HG02885 (cell line): ENCODE results near the gene F10.

Source experiments
- ATAC-seq: cut with Tn5 transposase; IDR thresholded peaks from one replicate; pipeline ENCODE4 v1.9.1; 2021; ENCODE audit warnings: mild to moderate bottlenecking; ENCODE audit not compliant: unreplicated experiment, poor library complexity

The F10 gene

DNA sequence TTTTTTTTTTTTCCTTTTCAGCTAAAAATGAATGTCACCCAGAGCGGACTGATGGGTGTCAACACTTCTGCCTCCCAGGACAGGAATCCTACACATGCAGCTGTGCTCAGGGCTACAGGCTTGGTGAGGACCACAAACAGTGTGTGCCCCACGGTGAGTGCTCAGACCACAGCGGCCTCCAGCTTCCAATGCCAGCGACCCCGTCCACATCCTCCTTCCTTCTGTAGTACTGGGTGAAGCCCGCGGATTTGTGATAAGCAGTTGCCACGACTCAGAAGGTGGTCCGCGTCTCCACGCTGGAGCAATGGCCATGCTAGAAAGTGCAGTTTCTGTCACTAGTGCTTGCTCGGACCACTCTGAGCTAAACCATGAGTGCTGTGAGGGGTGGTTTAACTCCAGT, 41.9 kb downstream of the F10 start:
- ATAC-seq, result no peak

DNA sequence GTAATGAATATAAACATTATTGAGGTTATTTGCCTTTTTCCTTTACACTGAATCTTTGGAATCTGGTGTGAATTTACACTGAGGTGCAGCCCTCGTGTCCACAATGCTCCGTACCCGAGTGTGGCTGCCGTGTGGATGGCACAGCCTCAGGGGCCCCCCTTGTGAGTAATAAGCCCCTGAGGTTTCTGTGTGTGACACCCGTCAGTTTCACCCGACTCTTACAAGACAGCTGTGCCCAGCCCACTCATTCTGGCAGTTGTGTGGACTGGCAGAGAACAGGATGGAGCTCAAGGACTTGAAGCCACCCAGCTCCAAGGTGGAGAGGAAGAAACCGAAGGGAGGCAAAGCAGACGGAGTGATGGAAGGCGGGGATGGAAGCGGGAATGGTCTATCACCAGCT, 43.7 kb downstream of the F10 start:
- no peak for ATAC-seq

DNA sequence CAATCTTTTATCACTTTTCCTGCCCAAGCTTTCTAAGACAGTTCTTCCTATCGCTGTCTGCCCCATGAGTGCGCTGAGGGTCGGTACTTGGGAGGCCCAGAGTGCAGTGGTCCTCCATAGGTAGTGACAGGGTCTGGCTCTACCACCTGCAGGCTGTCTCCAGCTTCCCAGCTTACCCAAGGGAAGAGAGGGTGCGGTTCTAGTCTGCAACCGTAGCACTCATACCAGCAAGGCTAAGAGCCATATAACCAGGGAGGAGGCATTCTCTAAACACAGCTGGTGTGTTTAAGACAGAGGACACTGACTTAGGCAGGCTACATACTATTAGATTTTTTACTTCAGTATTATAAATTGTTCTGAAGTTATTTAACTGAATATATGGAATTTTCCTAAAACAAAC, 44.1 kb downstream of the F10 start:
- no peak for ATAC-seq

DNA sequence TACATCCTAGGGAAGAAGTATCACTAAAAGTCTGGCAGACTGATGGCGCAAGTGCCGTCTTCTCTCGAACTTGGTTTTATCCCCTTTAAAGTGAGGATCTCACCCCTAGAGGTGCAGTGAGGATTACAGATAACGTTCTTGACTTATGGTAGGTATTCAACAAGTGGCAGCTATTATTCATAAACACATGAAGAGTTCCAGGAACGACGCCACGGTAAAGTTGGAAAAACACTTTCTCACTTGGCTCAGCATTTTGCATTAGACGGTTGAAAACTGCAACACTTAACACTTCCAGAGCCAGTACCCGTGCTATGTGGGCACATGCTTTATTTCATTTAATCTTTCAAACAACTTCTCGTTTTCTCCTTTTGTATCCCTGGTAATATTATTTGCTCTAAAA, 44.6 kb downstream of the F10 start:
- ATAC-seq, result no peak

DNA sequence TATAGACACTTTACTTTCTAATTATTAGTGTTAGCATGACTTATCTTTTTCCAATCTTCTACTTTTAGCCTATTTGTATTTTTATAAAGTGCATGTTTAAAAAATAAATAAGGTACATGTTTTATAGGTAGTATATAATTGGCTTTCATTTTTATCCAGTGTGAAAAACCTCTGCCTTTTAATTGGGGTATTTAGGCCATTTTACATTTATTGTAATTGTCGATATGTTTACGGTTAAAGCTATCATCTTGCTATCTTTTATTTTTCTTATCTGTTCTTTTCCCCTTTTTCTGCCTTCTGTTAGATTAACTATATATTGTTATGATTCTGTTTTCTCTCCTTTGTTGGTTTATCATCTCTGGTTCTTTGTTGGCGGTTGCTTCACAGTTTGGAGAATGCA, 45.0 kb downstream of the F10 start:
- no peak for ATAC-seq

DNA sequence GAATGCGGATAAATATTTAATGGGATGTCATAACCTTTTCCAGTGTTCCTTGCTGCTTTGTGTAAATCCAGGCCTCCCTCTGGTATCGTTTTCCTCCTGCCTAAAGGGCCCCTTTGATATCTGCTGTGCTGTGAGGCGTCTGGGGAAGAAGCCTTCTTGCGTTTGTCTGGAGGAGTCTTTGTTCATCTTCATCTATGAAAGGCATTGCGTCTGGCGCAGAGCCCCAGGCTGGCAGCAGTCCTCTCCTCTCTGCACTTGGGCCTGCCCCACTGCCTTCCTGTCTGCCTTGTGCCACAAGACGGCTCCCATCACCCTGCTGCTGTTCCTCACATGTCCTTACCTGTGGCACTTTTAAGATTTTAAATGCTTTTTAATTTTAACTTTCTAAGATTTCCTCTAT, 45.6 kb downstream of the F10 start:
- no peak for ATAC-seq

DNA sequence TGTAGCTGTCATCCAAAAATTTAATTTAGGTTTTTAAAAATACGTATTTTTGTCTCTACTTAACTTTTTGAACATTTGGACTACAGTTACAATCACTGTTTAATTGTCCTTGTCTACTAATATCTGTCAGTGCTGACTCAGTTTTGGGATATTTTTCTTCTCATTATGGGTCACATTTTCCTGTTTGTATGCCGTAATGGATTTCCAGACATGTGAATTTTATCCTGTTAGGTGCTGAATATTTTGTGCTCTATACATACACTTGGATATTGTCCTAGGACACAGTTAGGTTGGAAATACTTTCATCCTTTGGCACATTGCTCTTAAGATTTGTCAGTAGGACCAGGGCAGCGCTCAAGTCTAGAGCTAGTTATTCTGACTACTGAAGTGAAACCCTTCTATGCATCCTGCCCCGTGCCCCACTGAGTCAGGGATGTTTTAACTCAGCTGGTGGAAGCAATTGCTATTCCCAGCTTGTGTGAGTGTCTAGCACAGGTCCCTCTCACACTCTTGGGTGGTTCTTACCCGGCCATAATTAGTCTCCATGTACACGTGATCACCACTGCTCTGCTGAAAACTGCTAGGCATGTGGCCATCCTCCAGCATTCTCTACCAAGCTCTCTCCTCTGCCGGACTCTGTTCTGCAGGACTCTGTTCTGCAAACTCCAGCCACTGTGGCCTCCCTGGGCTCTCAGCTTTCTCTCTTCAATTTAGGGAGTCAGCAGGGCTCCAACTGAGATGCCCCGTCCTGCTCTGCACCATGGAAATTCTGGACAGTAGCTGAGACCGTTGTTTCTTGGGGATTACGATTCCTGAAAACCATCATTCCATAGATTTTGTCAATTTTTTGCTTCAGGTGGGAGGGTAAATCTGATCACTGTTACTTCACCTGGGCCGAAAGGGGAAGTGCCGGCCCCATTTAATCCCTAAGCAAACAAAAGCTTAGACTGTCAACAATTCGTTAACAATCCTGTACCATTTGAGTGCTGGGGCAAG, 47.0 kb downstream of the F10 start:
- no peak for ATAC-seq

DNA sequence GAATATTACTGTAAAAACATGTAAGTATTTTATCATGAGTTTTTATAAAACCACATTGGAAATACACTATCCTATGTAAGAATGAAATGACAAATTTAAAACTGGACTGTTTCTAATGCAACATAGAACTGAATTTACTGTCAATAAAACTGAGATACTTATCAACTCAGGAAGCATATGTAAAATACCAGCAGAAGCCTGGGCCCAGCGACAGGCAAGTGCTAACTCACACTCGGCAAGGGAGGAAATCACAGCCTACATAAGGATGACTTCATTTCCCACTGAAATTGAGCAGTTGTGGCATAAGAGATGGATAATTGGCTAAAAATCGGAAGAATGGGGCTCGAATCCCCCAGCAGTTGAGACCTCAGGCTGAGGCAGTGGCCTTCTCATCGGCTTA, 47.9 kb downstream of the F10 start:
- ATAC-seq, result no peak

DNA sequence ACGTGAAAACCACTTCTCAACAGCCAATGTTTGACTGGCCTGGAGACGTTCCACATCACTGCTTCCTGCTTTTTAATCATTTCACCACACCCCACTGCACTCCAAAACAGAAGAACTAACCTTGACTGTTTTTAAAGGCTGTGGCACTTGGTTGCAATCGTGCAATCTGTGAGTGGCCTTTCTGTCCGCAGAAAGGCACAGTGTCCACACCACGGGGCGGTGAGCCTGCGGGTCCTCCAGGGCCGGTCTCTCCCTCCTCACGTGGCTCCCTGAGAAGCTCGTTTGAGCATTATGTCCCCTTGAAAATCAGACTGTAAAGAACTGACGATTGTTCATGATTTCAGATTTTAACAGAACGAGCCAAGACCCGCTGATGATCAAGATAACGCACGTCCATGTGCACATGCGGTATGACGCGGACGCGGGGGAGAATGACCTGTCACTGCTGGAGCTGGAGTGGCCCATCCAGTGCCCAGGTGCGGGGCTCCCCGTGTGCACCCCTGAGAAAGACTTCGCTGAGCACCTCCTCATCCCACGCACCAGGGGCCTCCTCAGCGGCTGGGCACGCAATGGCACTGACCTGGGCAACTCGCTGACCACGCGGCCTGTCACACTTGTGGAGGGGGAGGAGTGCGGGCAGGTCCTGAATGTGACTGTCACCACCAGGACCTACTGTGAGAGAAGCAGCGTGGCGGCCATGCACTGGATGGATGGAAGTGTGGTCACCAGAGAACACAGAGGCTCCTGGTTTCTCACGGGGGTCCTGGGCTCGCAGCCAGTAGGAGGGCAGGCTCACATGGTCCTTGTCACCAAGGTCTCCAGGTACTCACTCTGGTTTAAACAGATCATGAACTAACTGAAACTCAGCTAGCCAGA, 48.9 kb downstream of the F10 start:
- no peak for ATAC-seq

DNA sequence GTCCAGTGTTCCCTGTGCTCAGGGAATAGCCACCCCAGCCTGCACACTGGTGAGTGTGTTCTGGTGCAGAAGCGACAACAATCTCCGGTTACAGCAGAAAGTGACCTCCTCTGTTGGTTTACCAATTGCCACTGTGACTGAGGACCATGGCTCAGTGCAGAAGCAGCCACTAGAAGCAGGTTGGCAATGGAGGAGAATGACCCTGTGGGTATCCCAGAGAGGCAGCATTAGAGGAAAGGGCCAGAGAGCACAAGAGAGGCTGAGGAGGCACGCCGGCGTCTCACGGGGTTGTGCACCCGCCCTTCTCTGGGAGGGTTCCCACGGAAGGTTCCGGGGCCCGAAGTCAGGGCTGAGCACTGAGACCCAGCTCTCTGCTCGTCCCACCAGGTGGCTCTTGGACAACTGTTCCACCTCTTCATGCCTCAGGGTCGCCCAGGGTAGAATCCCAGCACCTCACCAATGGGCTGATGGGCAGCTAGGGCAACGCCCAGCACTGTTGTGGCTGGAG, 49.9 kb downstream of the F10 start:
- ATAC-seq, result no peak

DNA sequence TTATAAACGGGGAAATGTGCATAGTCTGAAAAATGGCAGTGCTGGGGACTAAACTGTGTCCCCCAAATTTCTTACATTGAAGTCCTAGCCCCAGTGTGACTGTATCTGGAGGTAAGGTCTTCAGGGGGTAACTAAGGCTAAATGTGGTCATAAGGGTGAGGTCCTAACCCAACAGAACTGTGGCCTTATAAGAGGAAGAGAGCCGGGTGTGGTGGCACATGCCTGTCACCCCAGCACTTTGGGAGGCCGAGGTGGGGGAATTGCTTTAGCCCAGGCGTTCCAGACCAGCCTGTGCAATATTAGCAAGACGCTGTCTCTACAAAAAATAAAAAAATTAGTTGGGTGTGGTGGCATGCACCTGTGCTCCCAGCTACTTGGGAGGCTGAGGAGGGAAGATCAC, 53.7 kb downstream of the F10 start:
- no peak for ATAC-seq

DNA sequence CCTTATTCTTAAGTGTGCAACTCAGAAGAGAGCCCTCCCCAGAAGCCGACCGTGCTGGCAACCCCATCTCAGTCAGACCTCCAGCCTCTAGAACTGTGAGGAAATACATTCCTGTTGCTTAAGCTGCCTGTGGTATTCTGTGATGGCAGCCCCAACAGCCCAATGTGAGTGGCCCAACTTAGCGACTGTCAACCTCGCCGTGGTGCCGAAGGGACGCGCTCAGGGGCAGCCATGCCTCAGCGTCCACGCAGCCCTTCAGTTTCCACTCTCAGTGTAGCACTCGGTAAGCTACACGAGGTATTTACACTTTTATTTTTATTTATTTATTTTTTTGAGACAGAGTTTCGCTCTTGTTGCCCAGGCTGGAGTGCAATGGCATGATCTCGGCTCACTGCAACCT, 54.2 kb downstream of the F10 start:
- ATAC-seq, result no peak

DNA sequence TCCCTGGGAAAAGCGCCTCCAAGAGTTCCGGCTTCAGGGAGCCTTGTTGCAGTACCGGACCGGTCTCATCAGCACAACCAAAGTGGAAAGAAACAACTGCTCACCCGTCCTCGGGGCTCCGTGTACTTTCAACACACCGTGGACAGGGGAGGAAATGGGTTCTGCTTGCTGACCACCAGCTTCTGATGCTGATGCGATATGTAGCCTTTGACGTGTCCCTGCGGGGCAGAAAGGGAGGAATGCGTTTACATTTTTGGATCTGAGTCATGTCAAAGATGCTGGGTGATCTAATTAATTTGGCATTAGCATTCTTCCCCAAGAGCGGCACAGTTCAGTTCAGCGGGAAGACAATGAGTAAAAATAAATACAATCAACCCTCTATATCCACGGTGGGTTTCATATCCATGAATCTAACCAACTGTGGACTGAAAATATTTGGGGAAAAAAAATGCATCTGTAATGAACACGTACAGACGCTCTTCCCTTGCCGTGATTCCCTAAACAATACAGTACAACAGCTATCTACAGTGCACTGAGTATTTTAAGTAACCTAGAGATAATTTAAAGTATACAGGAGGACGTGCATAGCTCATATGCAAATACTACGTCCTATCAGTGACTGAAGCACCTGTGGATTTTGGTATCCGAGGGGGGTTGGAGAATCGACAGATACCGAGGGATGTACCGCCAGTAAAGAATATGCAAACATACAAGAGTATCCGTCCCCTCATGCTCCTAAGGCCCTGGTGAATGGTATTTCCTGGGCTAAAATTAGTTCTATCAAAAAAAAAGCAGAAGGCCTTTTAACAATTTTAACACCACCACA, 55.7 kb downstream of the F10 start:
- no peak for ATAC-seq

DNA sequence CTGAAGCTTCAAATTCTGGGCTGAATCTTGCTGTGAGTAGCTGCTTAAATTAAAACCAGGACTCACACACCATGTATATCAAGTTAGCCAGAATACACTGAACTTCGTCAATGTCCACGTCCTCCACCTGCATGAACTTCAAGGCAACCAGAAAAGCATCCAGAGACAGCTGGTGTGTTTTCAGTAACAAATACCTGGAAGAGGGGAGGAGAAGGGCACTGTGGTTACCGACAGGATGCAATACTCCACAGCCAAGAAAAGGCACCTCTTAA, 56.2 kb downstream of the F10 start:
- ATAC-seq, result no peak

DNA sequence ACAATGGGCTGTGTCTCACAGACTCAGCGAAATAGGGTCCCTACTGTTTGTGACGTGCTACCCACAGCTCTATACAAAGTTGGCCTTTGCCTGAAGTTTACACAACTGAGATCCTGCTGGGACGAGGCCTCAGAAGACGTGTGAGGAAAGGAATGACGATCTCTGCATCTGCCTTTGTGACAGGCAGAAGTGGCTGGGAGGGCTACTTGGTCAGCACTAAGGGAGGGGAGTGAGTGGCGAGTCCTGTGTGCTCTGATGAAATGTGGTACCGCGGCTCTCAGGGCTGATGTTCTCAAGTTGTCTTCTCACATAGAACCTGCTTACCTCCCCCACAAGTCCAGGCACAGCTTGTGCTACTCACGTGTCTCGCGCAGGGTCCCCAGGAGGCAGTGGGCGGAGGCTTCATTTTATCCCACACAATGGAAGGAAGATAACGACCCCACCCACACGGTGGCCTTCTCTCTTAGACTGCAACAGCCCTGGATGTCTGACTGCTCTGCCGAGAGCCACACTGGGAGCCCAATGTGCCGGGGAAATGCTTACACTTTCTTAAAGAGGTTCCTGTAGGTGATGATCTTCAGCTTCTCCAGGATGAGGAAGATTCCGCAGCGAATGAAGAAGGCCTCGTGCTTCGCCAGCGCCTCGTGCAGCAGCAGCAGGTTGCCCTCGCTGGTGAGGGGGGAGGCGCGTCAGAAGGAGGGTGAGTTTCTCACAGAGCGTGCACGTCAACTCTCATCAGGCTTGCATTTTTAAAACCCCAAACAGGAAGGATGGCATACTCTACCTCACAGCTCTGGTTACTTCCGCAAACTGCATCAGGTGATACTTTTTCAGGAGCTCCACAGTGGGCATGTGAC, 57.0 kb downstream of the F10 start:
- no peak for ATAC-seq

DNA sequence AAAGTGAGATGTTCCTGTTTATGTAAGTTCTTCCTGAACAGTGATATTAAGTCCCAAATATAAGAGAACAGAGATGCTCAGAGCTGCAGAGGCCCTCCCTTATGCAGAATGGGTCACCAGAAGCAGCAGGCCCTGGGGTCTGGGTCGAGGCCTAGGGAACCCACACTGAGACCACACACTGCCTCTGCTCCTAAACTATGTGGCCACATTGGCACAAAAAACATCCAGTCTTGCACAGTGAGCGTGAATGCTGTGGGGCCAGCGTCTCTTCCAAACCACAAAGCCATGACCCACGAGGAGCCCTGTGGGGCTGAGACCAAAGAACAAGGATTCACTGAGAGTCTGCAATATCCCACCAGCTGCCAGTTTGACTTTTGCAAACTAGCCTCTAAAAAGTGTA, 59.4 kb downstream of the F10 start:
- ATAC-seq, result no peak

DNA sequence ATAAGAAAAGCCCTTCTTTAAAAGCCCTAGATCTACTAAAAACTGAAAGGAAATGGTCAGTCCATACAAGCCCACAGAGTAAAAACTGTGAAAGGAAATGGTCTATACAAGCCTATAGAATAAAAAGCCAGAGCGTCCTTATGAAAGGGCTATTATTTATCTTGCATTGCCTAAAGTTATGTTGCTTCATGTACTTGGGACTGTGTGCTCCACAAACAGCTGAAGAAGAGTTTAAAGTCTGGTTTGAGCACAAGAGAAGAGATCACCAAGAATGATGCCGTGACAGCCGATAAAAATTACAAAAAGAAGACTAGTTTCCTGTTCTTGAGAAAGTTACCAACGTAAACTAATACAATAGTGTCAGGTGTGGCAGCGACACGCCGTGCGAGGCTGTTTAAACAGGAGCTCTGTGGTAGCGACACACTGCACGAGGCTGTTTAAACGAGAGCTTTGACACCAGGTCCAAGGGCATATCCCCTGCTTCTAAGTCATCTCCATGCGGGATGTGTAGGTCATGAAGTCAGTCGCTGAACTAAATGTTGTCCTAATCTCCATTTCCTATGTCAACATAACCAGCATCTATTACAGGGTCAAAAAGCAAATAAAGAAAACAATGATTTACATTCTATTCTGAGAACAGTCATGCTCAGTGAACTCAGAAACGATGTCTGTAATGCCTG, 61.0 kb downstream of the F10 start:
- no peak for ATAC-seq

DNA sequence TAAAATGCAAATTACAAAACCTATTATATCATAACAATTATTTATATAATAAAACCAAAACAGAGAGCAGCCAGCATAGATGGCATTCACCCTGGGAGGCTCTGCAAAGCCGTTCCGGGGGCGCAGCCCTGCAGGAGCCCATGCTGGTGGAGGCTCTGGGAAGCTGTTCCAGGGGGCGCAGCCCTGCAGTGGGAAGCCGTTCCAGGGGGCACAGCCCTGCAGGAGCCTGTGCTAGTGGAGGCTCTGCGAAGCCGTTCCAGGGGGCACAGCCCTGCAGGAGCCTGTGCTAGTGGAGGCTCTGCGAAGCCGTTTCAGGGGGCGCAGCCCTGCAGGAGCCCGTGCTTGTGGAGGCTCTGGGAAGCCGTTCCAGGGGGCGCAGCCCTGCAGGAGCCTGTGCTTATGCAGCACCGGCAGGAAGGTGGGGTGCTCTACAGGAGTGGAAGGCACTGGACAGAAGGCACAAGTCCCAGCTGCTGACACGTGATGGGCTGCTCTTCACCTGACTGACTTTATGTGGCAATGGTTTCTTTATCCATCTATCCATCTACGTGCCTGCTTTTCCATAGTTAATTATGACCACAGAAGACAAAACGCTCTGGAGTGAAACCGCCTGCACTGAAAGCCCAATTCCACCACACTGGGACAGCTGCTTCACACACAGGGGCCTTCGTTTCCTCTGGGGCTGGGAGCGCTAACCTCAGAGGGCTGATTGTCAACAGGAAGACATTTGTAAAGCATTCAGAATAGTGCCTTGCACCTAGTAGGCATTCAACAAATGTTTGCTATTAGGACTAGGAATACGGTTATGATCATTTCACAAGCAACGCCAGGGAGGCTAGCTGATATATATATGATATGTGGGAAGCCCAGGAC, 62.2 kb downstream of the F10 start:
- no peak for ATAC-seq
